GM15510 (cell line): ENCODE data around the gene SOS2.

Source experiments
- POLR2A ChIP-seq: IDR thresholded peaks from 3 replicates; pipeline ENCODE4 v1.6.1; 2011; ENCODE audit warnings: borderline replicate concordance; ENCODE audit not compliant: insufficient read length; ENCODE audit errors: extremely low read depth

SOS2 gene

DNA sequence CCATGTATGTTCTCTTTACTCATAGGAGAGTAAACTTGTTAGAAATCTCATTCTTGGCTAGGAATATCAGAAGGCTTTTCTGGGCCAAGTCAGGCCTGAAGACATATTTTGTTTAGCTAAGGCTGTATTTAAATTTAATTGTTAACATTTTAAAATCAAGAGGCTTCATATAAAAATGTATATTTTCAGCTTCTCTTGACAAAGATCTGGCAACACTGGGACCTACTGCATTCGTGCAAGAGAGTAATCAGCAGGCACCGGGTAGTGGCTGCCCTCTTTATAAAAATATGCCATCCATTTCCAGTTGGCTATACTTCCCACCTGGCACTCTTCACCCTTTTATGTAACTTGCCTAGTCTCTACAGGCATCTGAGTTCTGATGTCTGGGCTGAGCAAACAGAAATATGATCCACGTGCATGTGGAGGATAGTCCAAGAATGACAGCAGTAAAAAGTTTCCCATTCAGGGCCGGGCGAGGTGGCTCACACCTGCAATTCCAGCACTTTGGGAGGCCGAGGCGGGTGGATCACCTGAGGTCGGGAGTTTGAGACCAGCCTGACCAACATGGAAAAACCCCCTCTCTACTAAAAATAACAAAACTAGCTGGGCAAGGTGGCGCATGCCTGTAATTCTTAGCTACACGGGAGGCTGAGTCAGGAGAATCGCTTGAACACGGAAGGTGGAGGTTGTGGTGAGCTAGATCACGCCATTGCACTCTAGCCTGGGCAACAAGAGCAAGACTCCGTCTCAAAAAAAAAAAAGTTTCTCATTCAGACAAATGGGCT, 2.0 kb upstream of the SOS2 start:
- TF ChIP-seq POLR2A, result no peak

DNA sequence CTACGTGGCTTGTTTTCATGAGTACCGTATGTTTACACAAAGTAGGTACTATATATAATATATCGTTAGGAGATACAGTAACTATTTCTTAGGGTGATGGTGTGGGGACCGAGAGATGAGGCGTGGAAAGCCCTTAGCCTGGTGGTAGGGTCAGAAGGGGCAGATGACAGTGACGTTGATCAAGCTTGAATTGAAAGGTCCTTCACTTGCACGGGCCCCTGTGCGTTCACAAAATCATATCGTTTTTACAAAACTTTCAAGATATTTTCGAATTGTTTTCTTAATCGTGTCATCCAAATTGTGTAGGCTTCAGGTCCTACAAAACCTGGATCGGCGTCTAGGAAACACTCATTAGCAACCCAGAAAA, 881 bp upstream of the SOS2 start:
- TF ChIP-seq POLR2A, result no peak

DNA sequence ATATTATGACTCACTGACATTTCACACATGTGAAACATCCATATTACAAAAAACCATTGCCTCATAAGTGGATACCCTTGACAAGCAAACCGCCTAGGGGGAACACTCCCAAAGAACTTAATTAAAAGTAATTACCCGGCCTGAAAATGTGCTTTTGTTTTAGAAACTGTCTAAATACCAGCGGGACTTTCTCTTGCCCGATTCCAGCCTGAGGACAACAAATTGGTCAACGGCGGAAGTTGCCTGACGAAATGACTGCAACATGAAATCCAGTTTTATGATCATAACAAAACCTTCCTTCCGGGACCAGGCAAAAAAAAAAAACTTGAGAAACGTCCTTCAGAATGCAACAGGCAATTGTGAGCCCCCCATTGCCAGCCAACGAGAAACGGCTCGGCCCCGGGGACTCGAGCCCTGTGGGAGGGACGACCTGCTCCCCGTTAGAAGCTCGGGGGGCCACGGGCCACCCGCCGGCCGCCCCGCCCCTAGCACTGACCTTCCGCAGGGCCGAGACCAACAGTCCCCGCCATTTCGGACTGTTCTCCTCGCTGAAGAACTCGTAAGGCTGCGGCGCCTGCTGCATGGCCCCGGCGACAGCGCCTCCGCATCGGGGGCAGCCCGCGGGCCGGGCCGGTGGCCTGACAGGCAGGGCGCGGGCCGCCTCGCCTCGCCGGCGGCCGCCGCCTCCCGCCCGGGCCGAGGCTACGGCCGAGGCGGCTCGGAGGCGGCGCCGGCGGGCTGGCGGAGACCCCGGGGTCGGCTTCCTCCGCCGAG, 490 bp downstream of the SOS2 start:
- no peak for TF ChIP-seq POLR2A

DNA sequence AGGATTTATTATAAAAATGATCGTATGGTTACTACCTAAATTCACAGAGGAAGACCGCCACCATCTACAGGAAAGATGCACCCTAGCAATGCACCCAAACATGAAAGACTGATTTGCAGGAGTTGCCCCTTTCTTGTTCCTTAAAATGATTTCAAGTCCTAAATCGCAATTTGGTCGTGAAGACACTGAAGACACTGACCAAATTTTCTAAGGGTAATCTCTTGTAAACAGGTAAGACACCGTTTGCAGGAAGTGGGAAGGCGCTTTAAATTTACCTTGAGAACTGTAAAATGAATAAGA, 1.0 kb downstream of the SOS2 start:
- TF ChIP-seq POLR2A, result no peak

DNA sequence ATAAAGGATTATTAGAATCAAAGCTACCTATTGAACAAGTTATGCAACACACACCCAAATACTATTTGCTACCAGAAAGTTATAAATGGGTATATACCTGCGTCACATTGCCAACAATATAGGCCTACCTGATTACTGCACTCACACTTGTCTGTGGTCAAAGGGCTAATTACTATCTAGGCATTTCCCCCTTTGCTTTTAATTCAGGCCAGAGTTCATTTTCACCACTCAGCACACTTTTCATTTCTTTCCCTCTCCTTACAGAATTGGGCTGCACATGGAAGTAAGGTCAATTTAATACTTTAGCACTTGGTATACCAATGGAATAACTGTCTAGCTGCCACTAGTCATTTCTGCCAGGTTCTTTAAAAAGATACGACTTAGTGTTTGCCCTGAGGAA, 1.7 kb downstream of the SOS2 start:
- no peak for TF ChIP-seq POLR2A

DNA sequence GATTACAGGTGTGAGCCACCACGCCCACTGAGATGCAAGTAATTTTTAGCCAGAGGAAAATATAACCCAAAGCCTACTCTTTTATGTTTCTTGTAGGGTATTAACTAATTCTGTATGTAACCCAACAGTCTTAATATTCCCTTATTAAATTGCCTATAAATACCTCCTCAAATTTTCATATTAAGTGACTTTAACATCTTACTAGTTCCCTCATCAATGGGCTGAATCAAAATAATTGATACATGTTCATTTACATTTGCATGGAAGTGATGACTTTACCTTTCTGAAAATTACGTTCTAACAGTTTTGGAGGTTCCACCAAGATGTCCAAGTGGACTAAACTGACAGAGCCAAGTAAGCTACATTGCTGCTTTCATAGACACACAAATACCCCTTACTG, 3.1 kb downstream of the SOS2 start:
- TF ChIP-seq POLR2A, result no peak

DNA sequence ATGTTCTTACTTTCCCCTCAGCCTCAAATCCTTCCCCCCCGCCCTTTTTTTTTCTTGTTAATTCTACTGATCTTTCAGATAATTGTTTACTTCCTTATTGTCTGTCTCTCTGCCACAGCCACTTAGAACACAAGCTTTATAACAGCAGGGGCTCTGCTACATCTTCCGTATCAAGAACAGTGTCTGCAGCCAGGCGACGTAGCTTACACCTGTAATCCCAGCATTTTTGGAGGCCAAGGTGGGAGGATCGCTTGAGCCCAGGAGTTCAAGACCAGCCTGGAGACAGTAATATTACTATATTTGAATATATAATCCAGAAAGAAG, 5.4 kb downstream of the SOS2 start:
- TF ChIP-seq POLR2A, result no peak

DNA sequence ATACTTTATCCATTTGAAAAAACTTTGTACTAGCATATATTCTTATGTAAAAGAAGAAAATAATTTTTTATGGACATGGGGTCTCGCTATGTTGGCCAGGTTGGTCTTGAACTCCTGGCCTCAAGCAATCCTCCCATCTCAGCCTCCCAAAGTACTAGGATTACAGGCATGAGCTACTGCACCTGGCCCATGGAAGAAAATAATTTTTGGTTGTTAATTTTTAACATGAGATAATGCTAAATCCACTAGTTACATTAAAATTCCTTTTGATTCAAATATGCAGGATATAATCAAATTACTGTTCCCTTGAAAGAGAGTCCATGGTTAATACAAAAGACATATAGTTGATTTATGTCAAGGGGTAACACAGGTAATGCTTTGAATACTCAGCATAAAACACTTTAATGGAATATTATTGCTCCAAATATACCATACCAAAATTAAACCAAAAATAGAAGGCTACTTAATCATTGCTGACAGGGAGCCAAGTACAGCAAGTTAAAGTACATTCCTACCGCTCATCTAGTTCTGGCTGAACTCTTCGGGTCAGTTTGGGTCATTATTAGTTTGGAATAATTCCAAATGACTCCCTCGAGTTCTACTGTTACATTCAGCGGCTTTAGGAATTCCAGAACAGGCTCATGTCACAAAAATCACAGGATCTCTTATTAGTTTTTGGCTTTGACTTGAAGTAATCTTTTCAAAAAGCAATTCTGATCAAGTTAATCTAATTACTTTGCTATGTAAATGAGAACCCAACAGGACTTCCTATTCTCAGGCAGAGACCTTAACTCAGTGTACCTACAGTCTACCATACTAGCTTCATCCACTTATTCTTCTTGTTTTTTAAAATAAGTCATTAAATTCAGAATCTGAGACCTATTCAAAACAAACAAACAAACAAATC, 6.1 kb downstream of the SOS2 start:
- TF ChIP-seq POLR2A, result no peak

DNA sequence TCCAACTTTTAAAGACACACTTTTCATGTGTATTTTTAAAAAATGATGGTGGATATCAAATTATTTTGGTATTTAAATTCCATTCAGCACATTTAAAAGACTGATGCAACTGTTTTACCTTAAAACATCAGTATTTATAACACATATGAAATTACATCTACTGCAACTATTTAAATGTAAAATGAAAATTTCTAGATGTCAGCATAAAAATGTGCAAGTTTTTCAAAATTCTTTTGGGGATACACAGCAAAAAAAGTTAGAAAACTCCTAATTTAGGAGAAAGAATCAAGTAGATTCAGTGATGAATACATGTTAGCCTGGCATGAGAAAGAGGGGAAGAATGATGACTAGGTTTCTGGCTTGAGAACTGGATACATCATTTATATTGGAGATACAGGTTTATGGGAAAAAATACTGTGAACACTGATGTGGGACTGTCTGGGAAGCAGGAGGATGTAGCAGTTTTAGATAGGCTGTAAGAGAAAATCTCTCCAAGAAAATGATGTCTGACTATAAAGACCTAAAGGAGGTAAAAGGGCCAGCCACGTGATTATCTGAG, 9.2 kb downstream of the SOS2 start:
- no peak for TF ChIP-seq POLR2A

DNA sequence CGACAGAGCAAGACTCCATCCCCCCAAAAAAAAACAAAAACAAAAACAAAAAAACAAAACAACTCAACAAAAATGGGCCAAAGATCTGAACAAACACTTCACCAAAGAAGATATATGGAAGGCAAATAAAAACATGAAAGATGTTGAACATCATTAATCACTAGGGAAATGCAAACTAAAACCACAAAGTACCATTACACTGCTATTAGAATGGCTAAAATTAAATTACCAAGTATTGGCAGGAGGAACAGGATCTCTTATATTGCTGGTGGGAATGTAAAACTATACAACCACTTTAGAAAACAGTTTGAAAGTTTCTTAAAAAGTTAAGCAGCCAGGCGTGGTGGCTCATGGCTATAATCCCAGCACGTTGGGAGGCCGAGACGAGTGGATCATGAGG, 12.9 kb downstream of the SOS2 start:
- no peak for TF ChIP-seq POLR2A

DNA sequence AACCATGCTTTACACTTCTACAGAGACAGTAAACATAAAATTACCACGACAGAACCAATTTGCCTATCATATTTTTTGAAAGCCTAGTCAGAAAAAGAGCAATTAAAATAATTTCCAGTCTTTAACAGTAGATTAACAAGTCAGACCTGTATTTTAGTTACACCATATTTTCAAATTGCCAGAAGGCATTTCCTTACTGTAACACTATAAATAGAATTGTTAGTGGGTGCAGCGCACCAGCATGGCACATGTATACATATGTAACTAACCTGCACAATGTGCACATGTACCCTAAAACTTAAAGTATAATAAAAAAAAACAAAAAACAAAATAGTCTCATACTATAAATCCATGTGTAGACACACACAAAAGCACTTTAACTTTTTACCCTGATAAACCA, 16.0 kb downstream of the SOS2 start:
- TF ChIP-seq POLR2A, result no peak

DNA sequence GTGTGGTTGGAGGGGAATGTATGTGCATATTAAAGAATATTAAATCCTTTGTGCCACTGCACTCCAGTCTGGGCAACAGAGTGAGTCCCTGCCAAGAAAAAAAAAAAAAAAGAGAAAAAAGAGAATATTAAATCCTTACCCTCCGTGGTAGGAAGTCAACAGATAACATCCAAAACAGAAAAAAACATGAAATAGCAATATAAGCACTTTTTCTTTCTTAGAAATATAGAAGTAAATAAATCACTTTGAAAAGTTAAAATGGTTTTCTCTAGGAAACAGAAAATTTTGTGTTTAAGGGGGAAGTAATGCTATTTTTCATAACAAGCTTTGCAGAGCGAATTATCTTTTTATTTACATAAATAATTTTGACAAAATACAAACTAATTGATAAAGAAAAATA, 17.6 kb downstream of the SOS2 start:
- TF ChIP-seq POLR2A, result no peak

DNA sequence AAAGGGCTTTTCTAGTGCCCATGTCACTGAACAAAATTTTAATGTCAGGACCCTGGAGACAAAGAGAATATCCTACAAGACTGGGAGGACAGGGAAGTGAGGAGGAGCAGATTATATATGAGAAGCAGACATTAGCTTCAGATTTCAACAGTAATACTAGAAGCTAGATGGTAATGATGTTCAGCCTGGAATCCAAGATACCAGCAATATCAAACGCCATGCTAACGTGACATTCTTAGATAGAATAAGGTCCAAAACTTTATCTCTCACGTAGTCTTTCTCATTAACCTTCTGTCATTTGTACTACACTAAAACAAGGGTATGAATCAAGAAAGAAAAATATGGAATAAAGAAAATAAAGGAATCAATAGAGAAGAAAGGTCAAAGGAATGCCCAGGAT, 18.7 kb downstream of the SOS2 start:
- no peak for TF ChIP-seq POLR2A

DNA sequence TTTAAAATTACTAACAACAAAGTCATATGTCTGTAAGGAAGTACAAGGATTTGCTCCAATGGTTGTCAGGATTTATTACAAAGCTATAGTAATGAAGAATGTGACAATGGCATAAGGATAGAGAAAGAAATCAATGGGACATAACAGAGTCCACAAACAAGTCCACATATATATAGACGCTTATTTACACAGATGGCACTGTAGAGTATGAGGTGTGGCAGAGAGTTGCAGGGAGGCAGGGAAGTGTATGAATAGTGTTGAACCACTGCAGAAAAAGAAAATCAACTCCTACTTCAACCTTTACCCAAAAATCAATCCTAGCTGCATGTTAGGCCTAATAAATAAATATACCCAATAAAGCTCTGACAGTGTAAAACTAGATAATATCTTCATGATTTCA, 21.3 kb downstream of the SOS2 start:
- no peak for TF ChIP-seq POLR2A

DNA sequence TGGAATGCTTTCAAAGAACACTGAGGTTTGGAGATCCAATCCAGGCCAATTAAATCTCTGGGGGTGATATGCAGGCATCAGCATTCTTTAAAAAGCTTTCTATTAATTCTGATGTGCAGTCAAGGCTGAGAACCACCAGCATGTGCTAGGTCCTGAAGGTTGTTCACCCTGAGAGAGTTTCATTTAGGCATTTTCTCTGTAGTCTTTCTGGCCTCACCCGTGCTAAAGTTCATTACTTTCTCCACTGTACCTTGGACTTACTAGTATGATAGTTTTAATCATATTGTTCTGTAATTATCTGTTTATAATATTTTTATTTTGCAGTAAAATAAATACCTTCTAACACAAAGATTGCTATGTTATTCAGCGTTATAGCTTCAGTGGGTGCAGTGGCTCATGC, 32.9 kb downstream of the SOS2 start:
- TF ChIP-seq POLR2A, result no peak
